Activated CD8-positive, alpha-beta T cell treated with anti-CD3 and anti-CD28 coated beads for 36 hours (primary cell): ENCODE results near the gene ZNF609. TPM values are rescaled to one million over a fixed set of nuclear protein-coding genes. Genes with fewer than 3 reads are reported as not detected.

Experiments used
- ATAC-seq: fragments of 200-7000 bp; cut with Tn5 transposase; one replicate; pipeline ENCODE4 v1.10.0; 2021; ENCODE audit warnings: mild to moderate bottlenecking, moderate library complexity
- CTCF ChIA-PET: fragments of 350-600 bp; sonication (Branson Sonifier 250); formaldehyde crosslinking; loops from one replicate; lab custom pipeline; 2021; ENCODE audit warnings: antibody characterized with exemption; lab: Charles Lee
- POLR2A ChIA-PET: fragments of 350-600 bp; sonication (Branson Sonifier 250); formaldehyde crosslinking; loops from one replicate; lab custom pipeline; 2021; ENCODE audit warnings: antibody characterized with exemption; lab: Charles Lee
- DNase-seq: peaks from one replicate; pipeline ENCODE4 v3.0.0-alpha.2; 2020
- H3K27ac Mint-ChIP-seq: one replicate; pipeline ENCODE4 v1.8.0; 2021; ENCODE audit warnings: mild to moderate bottlenecking, mixed read lengths
- H3K27me3 Mint-ChIP-seq: one replicate; pipeline ENCODE4 v1.8.0; 2021; ENCODE audit warnings: mixed read lengths
- H3K36me3 Mint-ChIP-seq: one replicate; pipeline ENCODE4 v1.8.0; 2021; ENCODE audit warnings: low read depth, mixed read lengths
- H3K4me1 Mint-ChIP-seq: one replicate; pipeline ENCODE4 v1.8.0; 2021; ENCODE audit warnings: low read depth, mixed read lengths
- H3K4me3 Mint-ChIP-seq: one replicate; pipeline ENCODE4 v1.8.0; 2021; ENCODE audit warnings: mild to moderate bottlenecking, moderate library complexity, mixed read lengths
- H3K9me3 Mint-ChIP-seq: one replicate; pipeline ENCODE4 v1.8.0; 2021; ENCODE audit warnings: mixed read lengths
- intact Hi-C: fragments of 100-400 bp; cut with micrococcal nuclease; formaldehyde crosslinking; loops from one replicate; pipeline ENCODE4 v1.10.0; 2022
- total RNA-seq, 2 experiments: library from RNA; stranded (reverse); gene quantifications; one replicate each; pipeline ENCODE4 v1.2.3, GENCODE V29; 2021
- TF ChIP-seq, protein P1 (sequence below): fragments of 200-600 bp; IDR thresholded peaks from one replicate; pipeline ENCODE4 v1.8.0; 2022; ENCODE audit warnings: antibody characterized with exemption, mild to moderate bottlenecking

Gene ZNF609
- total RNA-seq, 2 experiments from 2014 or later = 37.2 to 39.6 TPM

DNA sequence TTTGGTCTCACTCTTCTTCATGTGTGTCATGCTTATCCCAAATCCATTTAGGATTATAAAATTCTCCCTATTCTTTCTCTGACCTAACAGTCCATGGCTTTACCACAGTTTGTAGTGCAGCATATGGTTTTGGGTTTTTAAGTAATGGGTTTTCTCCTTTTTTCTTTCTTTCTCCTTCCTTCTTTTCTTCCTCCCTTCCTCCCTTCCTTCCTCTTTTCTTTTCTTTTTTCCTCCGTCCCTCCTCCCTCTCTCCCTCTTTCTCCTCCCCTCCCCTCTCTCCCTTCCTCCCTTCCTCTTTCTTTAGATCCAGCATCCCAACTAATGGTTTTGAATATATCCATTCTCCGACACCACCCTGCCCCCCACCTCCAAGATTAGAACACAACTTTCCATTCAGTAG is 196.1 kb downstream of the ZNF609 start:
- Mint-ChIP-seq H3K4me3 (no peak overlapping the region), H3K27me3 (no peaks in the 10 kb centered on the region), H3K36me3 (peaks cover 4% of the 10 kb centered on the region), H3K27ac (no peak overlapping the region), H3K9me3 (no peaks in the 10 kb centered on the region), H3K4me1 (peaks cover 14% of the 10 kb centered on the region)
- ATAC-seq = no peak
- ChIA-PET POLR2A (no interaction called here), CTCF (interaction anchor here (0.9 kb wide), 1 partner anchor 235 kb away, joined by 3 read pairs; no protein-coding TSS in a partner anchor)
- intact Hi-C loops = no loop called here
- TF ChIP-seq, protein P1, sequence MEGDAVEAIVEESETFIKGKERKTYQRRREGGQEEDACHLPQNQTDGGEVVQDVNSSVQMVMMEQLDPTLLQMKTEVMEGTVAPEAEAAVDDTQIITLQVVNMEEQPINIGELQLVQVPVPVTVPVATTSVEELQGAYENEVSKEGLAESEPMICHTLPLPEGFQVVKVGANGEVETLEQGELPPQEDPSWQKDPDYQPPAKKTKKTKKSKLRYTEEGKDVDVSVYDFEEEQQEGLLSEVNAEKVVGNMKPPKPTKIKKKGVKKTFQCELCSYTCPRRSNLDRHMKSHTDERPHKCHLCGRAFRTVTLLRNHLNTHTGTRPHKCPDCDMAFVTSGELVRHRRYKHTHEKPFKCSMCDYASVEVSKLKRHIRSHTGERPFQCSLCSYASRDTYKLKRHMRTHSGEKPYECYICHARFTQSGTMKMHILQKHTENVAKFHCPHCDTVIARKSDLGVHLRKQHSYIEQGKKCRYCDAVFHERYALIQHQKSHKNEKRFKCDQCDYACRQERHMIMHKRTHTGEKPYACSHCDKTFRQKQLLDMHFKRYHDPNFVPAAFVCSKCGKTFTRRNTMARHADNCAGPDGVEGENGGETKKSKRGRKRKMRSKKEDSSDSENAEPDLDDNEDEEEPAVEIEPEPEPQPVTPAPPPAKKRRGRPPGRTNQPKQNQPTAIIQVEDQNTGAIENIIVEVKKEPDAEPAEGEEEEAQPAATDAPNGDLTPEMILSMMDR = no peak
- DNase-seq = no peak

DNA sequence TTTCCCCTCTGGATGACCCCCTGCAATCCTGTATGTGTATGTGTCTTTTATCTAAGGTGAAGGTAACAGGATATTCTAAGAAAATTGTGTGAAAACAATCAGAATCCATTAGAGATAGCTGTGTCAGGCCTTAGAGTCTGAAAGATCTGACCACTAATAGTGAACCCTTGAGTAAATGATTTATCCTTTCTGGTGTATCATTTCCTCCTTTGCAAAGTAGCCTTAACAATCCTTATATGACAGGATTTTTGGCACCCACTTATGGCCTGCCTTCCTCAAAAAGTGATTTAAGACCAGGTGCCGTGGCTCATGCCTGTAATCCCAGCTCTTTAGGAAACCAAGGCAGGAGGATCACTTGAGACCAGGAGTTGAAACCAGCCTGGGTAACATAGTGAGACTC is 204.8 kb downstream of the ZNF609 start:
- Mint-ChIP-seq H3K9me3 (no peaks in the 10 kb centered on the region), H3K4me3 (no peak overlapping the region), H3K4me1 (peaks cover 3% of the 10 kb centered on the region), H3K36me3 (peaks cover 1% of the 10 kb centered on the region), H3K27me3 (no peaks in the 10 kb centered on the region), H3K27ac (no peak overlapping the region)
- ATAC-seq = no peak
- intact Hi-C loops = no loop called here
- TF ChIP-seq, protein P1 = no peak
- POLR2A ChIA-PET = interaction anchor here (0.9 to 1.2 kb wide), 3 partner anchors 16 to 31 kb away, joined by 3 to 4 read pairs (median 3); no protein-coding TSS in a partner anchor
- CTCF ChIA-PET = interaction anchor here (1.5 kb wide), 2 partner anchors 16 to 238 kb away, joined by 3 to 7 read pairs; no protein-coding TSS in a partner anchor
- DNase-seq = no peak

DNA sequence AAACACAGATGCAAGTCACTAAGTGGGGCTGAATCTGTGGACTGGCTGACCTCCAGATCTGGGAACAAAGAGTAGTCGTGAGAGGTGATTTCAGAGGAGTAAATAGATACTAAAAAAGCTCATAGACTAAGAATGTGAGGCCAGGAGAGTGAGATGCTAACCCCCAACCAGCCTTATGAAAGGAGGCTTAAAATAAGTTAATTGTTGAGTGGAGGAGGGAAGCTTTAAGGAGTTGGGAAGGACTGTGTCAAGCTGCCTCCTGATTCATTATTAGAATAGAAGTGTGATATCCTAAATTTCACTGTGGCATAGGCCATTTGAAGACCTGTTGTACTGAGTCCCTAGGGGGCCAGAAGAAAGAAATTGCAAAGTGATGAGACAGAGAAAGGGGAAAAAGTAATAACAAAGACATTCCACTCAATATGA is 207.4 kb downstream of the ZNF609 start:
- Mint-ChIP-seq H3K27me3 (no peaks in the 10 kb centered on the region), H3K4me3 (no peak overlapping the region), H3K9me3 (no peaks in the 10 kb centered on the region), H3K4me1 (peaks cover 3% of the 10 kb centered on the region), H3K27ac (no peak overlapping the region), H3K36me3 (peaks cover 1% of the 10 kb centered on the region)
- ChIA-PET CTCF (interaction anchor here (1.0 to 2.5 kb wide), 3 partner anchors 18 to 366 kb away, joined by 3 to 7 read pairs (median 5); no protein-coding TSS in a partner anchor), POLR2A (no interaction called here)
- DNase-seq = no peak
- TF ChIP-seq, protein P1 = no peak
- intact Hi-C loops = no loop called here
- ATAC-seq = no peak

DNA sequence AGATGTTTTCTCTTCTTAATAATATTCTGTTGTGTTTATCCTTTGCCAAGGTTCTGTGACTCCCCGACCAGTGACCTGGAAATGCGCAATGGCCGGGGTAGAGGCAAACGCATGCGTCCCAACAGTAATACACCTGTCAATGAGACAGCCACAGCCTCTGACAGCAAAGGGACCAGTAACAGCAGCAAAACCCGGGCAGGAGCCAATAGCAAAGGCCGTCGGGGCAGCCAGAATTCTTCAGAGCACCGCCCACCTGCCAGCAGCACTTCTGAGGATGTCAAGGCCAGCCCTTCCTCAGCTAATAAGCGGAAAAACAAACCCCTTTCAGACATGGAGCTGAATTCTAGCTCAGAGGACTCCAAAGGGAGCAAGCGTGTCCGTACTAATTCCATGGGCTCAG is 213.5 kb downstream of the ZNF609 start:
- no peaks in the 10 kb centered on the region for H3K9me3 Mint-ChIP-seq
- ChIA-PET CTCF (interaction anchor here (1.6 kb wide), 1 partner anchor 13 kb away, joined by 7 read pairs; no protein-coding TSS in a partner anchor), POLR2A (no interaction called here)
- peaks cover 14% of the 10 kb centered on the region for H3K36me3 Mint-ChIP-seq
- intact Hi-C loops = no loop called here
- DNase-seq (no peak), ATAC-seq (no peak)
- no peaks in the 10 kb centered on the region for H3K27me3 Mint-ChIP-seq
- H3K27ac Mint-ChIP-seq = no peak overlapping the region
- TF ChIP-seq, protein P1 = no peak
- no peak overlapping the region for H3K4me3 Mint-ChIP-seq
- H3K4me1 Mint-ChIP-seq = no peaks in the 10 kb centered on the region

DNA sequence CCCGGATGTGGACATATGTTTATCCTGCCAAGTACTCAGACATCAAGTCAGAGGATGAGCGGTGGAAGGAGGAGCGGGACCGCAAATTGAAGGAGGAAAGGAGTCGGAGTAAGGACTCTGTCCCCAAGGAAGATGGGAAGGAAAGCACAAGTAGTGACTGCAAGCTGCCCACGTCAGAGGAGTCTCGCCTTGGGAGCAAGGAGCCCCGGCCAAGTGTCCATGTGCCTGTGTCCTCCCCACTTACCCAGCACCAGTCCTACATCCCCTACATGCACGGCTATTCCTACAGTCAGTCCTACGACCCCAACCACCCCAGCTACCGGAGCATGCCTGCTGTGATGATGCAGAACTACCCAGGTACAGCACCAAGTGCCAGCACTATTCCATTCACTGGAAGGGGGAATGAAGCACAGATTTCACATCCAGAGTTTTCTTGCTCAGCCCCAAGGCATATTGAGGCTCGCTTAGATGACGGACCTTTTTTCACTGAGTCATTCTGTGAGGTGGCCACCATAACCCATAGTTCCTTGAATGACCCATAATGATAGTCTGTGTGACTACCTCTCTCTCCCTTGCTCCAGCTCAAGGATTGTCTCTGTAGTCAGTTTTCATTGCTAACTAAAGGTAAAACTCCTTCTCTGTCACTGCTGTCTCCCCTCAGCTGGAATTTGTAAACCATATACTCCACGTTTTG is 217.9 kb downstream of the ZNF609 start:
- no peak for ATAC-seq
- intact Hi-C loops = no loop called here
- no peak for DNase-seq
- Mint-ChIP-seq H3K9me3 (no peaks in the 10 kb centered on the region), H3K27ac (peak overlapping the region; percentile 40), H3K27me3 (no peaks in the 10 kb centered on the region), H3K4me1 (no peaks in the 10 kb centered on the region), H3K4me3 (no peak overlapping the region), H3K36me3 (peaks cover 17% of the 10 kb centered on the region)
- CTCF ChIA-PET = interaction anchor here (0.8 to 14.3 kb wide), 5 partner anchors 10 to 251 kb away, joined by 3 to 249 read pairs (median 3); no protein-coding TSS in a partner anchor
- POLR2A ChIA-PET = no interaction called here
- TF ChIP-seq, protein P1 = no peak
